CD4-positive, alpha-beta T cell treated with Interleukin-15 for 1 hour (primary cell): ENCODE measurements around the gene SYDE1.

Experiments used
- DNase-seq: peaks from one replicate; pipeline ENCODE4 v3.0.0-alpha.2; 2020

The SYDE1 gene

GRCh38 chr19:15108845-15109767, 1.9 kb downstream of the SYDE1 start:
- DNase-seq = no peak

GRCh38 chr19:15109768-15110417, 2.7 kb downstream of the SYDE1 start:
- no peak for DNase-seq

GRCh38 chr19:15110418-15110815, 3.2 kb downstream of the SYDE1 start:
- no peak for DNase-seq

GRCh38 chr19:15111758-15112157, 4.6 kb downstream of the SYDE1 start:
- DNase-seq = no peak

GRCh38 chr19:15112385-15112784, 5.2 kb downstream of the SYDE1 start:
- DNase-seq = no peak

GRCh38 chr19:15113245-15114152, 6.3 kb downstream of the SYDE1 start:
- no peak for DNase-seq

- no peak for DNase-seq
Measured at GRCh38 chr19:15114153-15114540, 6.9 kb downstream of the SYDE1 start.

GRCh38 chr19:15115080-15115479, 7.9 kb downstream of the SYDE1 start:
- no peak for DNase-seq

- no peak for DNase-seq
Measured at GRCh38 chr19:15115762-15116615, 8.8 kb downstream of the SYDE1 start.

GRCh38 chr19:15116856-15117255, 9.7 kb downstream of the SYDE1 start:
- DNase-seq = no peak

GRCh38 chr19:15118248-15118647, 11.0 kb downstream of the SYDE1 start:
- no peak for DNase-seq

- DNase-seq = no peak
Measured at GRCh38 chr19:15118789-15119494, 11.7 kb downstream of the SYDE1 start.

- DNase-seq = no peak
Measured at GRCh38 chr19:15120135-15121026, 13.2 kb downstream of the SYDE1 start.

- DNase-seq = no peak
Measured at GRCh38 chr19:15122331-15123030, 15.3 kb downstream of the SYDE1 start.

- DNase-seq = no peak
Measured at GRCh38 chr19:15123031-15123890, 16.1 kb downstream of the SYDE1 start.

GRCh38 chr19:15123900-15124299, 16.7 kb downstream of the SYDE1 start:
- DNase-seq = no peak

- DNase-seq = no peak
Measured at GRCh38 chr19:15124572-15125231, 17.5 kb downstream of the SYDE1 start.
